T-helper 2 cell treated with Interferon-gamma antibody and Interleukin-4, amounts not matched to agents 5 μg/mL and 100 μg/mL, for 36 hours (primary cell): ENCODE measurements around the gene PITRM1.

Experiments used
- DNase-seq: peaks from one replicate; pipeline ENCODE4 v3.0.0; 2021; ENCODE audit warnings: low spot score
- H3K27ac Mint-ChIP-seq: one replicate; pipeline ENCODE4 v1.8.0; 2021; ENCODE audit warnings: mild to moderate bottlenecking, mixed read lengths
- H3K27me3 Mint-ChIP-seq: one replicate; pipeline ENCODE4 v1.8.0; 2021; ENCODE audit warnings: low read depth, mixed read lengths
- H3K36me3 Mint-ChIP-seq: one replicate; pipeline ENCODE4 v1.8.0; 2021; ENCODE audit warnings: low read depth, mixed read lengths
- H3K4me1 Mint-ChIP-seq: one replicate; pipeline ENCODE4 v1.8.0; 2021; ENCODE audit warnings: low read depth, mixed read lengths
- H3K4me3 Mint-ChIP-seq: one replicate; pipeline ENCODE4 v1.8.0; 2022; ENCODE audit warnings: mild to moderate bottlenecking, moderate library complexity, mixed read lengths
- H3K9me3 Mint-ChIP-seq: one replicate; pipeline ENCODE4 v1.8.0; 2021; ENCODE audit warnings: mixed read lengths

PITRM1 gene

GRCh38 chr10:3147117-3147820, 25.3 kb downstream of the PITRM1 start:
- no peak for DNase-seq
- H3K4me1 Mint-ChIP-seq, result peaks cover under 1% of the 10 kb centered on the region
- no peaks in the 10 kb centered on the region for H3K9me3 Mint-ChIP-seq
- H3K27me3 Mint-ChIP-seq, result no peaks in the 10 kb centered on the region
- peaks cover 34% of the 10 kb centered on the region for H3K36me3 Mint-ChIP-seq
- H3K27ac Mint-ChIP-seq, result no peak overlapping the region
- H3K4me3 Mint-ChIP-seq, result no peak overlapping the region

GRCh38 chr10:3146289-3146688, 26.3 kb downstream of the PITRM1 start:
- Mint-ChIP-seq H3K27ac (no peak overlapping the region), H3K4me3 (no peak overlapping the region)

GRCh38 chr10:3145366-3145765, 27.2 kb downstream of the PITRM1 start:
- no peak for DNase-seq
- no peaks in the 10 kb centered on the region for H3K27me3 Mint-ChIP-seq
- H3K27ac Mint-ChIP-seq, result no peak overlapping the region
- no peaks in the 10 kb centered on the region for H3K9me3 Mint-ChIP-seq
- peaks cover 43% of the 10 kb centered on the region for H3K36me3 Mint-ChIP-seq
- no peak overlapping the region for H3K4me3 Mint-ChIP-seq
- no peaks in the 10 kb centered on the region for H3K4me1 Mint-ChIP-seq

More at GRCh38 chr10:3146289-3146688, 26.3 kb downstream of the PITRM1 start:
- H3K9me3 Mint-ChIP-seq, result no peaks in the 10 kb centered on the region
- H3K27me3 Mint-ChIP-seq, result no peaks in the 10 kb centered on the region
- H3K4me1 Mint-ChIP-seq, result no peaks in the 10 kb centered on the region
- DNase-seq, result no peak
- peaks cover 39% of the 10 kb centered on the region for H3K36me3 Mint-ChIP-seq

- H3K4me1 Mint-ChIP-seq, result no peaks in the 10 kb centered on the region
- no peak overlapping the region for H3K4me3 Mint-ChIP-seq
- H3K9me3 Mint-ChIP-seq, result no peaks in the 10 kb centered on the region
- no peak overlapping the region for H3K27ac Mint-ChIP-seq
- no peaks in the 10 kb centered on the region for H3K27me3 Mint-ChIP-seq
- peaks cover 57% of the 10 kb centered on the region for H3K36me3 Mint-ChIP-seq
- no peak for DNase-seq
These were observed 28.7 kb downstream of the PITRM1 start for GRCh38 chr10:3143791-3144434.

GRCh38 chr10:3143366-3143765, 29.2 kb downstream of the PITRM1 start:
- H3K36me3 Mint-ChIP-seq, result peaks cover 60% of the 10 kb centered on the region
- no peak for DNase-seq
- no peaks in the 10 kb centered on the region for H3K4me1 Mint-ChIP-seq

GRCh38 chr10:3142146-3142875, 30.3 kb downstream of the PITRM1 start:
- H3K4me1 Mint-ChIP-seq, result no peaks in the 10 kb centered on the region
- no peaks in the 10 kb centered on the region for H3K9me3 Mint-ChIP-seq
- H3K27ac Mint-ChIP-seq, result no peak overlapping the region
- no peak overlapping the region for H3K4me3 Mint-ChIP-seq
- H3K36me3 Mint-ChIP-seq, result peaks cover 63% of the 10 kb centered on the region
- DNase-seq, result no peak
- H3K27me3 Mint-ChIP-seq, result no peaks in the 10 kb centered on the region

More at GRCh38 chr10:3143366-3143765, 29.2 kb downstream of the PITRM1 start:
- H3K9me3 Mint-ChIP-seq, result no peaks in the 10 kb centered on the region
- H3K4me3 Mint-ChIP-seq, result no peak overlapping the region
- no peaks in the 10 kb centered on the region for H3K27me3 Mint-ChIP-seq
- H3K27ac Mint-ChIP-seq, result no peak overlapping the region

- Mint-ChIP-seq H3K36me3 (peaks cover 65% of the 10 kb centered on the region), H3K9me3 (no peaks in the 10 kb centered on the region), H3K27ac (no peak overlapping the region), H3K27me3 (no peaks in the 10 kb centered on the region), H3K4me3 (no peak overlapping the region), H3K4me1 (no peaks in the 10 kb centered on the region)
- DNase-seq, result no peak
These were observed 31.1 kb downstream of the PITRM1 start for GRCh38 chr10:3141351-3142005.

GRCh38 chr10:3140280-3140679, 32.3 kb downstream of the PITRM1 start:
- Mint-ChIP-seq H3K27me3 (no peaks in the 10 kb centered on the region), H3K27ac (no peak overlapping the region), H3K36me3 (peaks cover 70% of the 10 kb centered on the region), H3K4me3 (no peak overlapping the region), H3K9me3 (no peaks in the 10 kb centered on the region), H3K4me1 (no peaks in the 10 kb centered on the region)
- no peak for DNase-seq

GRCh38 chr10:3139216-3139910, 33.2 kb downstream of the PITRM1 start:
- H3K27me3 Mint-ChIP-seq, result no peaks in the 10 kb centered on the region
- H3K36me3 Mint-ChIP-seq, result peaks cover 77% of the 10 kb centered on the region
- no peak for DNase-seq
- H3K9me3 Mint-ChIP-seq, result no peaks in the 10 kb centered on the region
- H3K4me3 Mint-ChIP-seq, result no peak overlapping the region
- H3K27ac Mint-ChIP-seq, result no peak overlapping the region
- no peaks in the 10 kb centered on the region for H3K4me1 Mint-ChIP-seq

- H3K4me3 Mint-ChIP-seq, result no peak overlapping the region
- no peaks in the 10 kb centered on the region for H3K4me1 Mint-ChIP-seq
- no peak for DNase-seq
- H3K9me3 Mint-ChIP-seq, result no peaks in the 10 kb centered on the region
- H3K36me3 Mint-ChIP-seq, result peaks cover 74% of the 10 kb centered on the region
- no peaks in the 10 kb centered on the region for H3K27me3 Mint-ChIP-seq
- no peak overlapping the region for H3K27ac Mint-ChIP-seq
These were observed 34.4 kb downstream of the PITRM1 start for GRCh38 chr10:3137958-3138726.

- H3K27ac Mint-ChIP-seq, result no peak overlapping the region
- H3K4me3 Mint-ChIP-seq, result no peak overlapping the region
- peaks cover 78% of the 10 kb centered on the region for H3K36me3 Mint-ChIP-seq
- no peaks in the 10 kb centered on the region for H3K9me3 Mint-ChIP-seq
- no peaks in the 10 kb centered on the region for H3K27me3 Mint-ChIP-seq
- H3K4me1 Mint-ChIP-seq, result no peaks in the 10 kb centered on the region
- no peak for DNase-seq
These were observed 35.6 kb downstream of the PITRM1 start for GRCh38 chr10:3136763-3137611.

GRCh38 chr10:3136336-3136735, 36.2 kb downstream of the PITRM1 start:
- H3K4me3 Mint-ChIP-seq, result no peak overlapping the region
- no peak for DNase-seq
- H3K4me1 Mint-ChIP-seq, result no peaks in the 10 kb centered on the region
- H3K27me3 Mint-ChIP-seq, result no peaks in the 10 kb centered on the region
- no peak overlapping the region for H3K27ac Mint-ChIP-seq
- H3K9me3 Mint-ChIP-seq, result no peaks in the 10 kb centered on the region
- H3K36me3 Mint-ChIP-seq, result peaks cover 81% of the 10 kb centered on the region
